K562 (cell line): Measurements from ENCODE around the gene MEF2C. TPM values are rescaled to one million over a fixed set of nuclear protein-coding genes. Genes with fewer than 3 reads are reported as not detected.

Source experiments
- ATAC-seq: fragments of 200-7000 bp; cut with Tn5 transposase; 3 replicates; pipeline ENCODE4 v1.9.1; 2020; ENCODE audit warnings: moderate library complexity
- BruUV-seq: library from RNA; stranded (reverse); fragments of 400-500 nt; replicated peaks from 2 replicates; lab custom pipeline; 2021; lab: Mats Ljungman, UMichigan
- CTCF ChIA-PET: fragments of 300-600 bp; formaldehyde crosslinking; extraction: SDS; loops from one replicate; lab custom pipeline; 2021; ENCODE audit warnings: low intra/inter-chr PET ratio; lab: Yijun Ruan, JAX
- POLR2A ChIA-PET: fragments of 300-600, 350-650 bp; sonication (Branson Sonifier 250); formaldehyde crosslinking; extraction: SDS; loops from one replicate; lab custom pipeline; 2021; ENCODE audit warnings: antibody characterized with exemption, inconsistent platforms; lab: Yijun Ruan, JAX
- DNase-seq, 4 experiments: peaks; one replicate each; pipeline versions ENCODE4 v3.0.0 to v3.0.0-alpha.2; 2011 to 2018; ENCODE audit warnings: low spot score in 3 of 4, mixed read lengths in 3 of 4; ENCODE audit errors: extremely low read depth in 1 of 4
- FAIRE-seq: peaks from 2 replicates; lab custom pipeline; 2011; peaks lifted over from hg19 to GRCh38; lab: Jason Lieb, UNC
- H2AFZ ChIP-seq: 2 replicates; pipeline ENCODE4 v1.6.0; 2011; ENCODE audit warnings: low read depth, low read length, control low read depth, inconsistent platforms
- H3K27ac ChIP-seq: fragments of 200-600 bp; 3 replicates; pipeline ENCODE4 v1.8.0; 2011; ENCODE audit warnings: low read depth, mild to moderate bottlenecking, control low read depth, inconsistent platforms, low read length, moderate library complexity, mixed read lengths; ENCODE audit errors: extremely low read depth
- H3K27me3 ChIP-seq, 2 experiments: fragments of 300-600 bp in 1 of 2; 2 replicates in 1 of 2; 3 replicates in 1 of 2; pipeline versions ENCODE4 v1.6.0 to v1.8.0; 2011; ENCODE audit warnings: inconsistent platforms in 2 of 2, low read length in 2 of 2, mild to moderate bottlenecking in 1 of 2, mixed read lengths in 1 of 2, moderate library complexity in 1 of 2; ENCODE audit not compliant: control insufficient read depth in 2 of 2, insufficient read depth in 2 of 2
- H3K36me3 ChIP-seq: fragments of 300-600 bp; 3 replicates; pipeline ENCODE4 v1.8.0; 2011; ENCODE audit warnings: mild to moderate bottlenecking, low read length, inconsistent platforms; ENCODE audit not compliant: control insufficient read depth, insufficient read depth
- H3K4me1 ChIP-seq, 2 experiments: fragments of 200-600 bp in 1 of 2; replicated peaks in 1 of 2; 2 replicates in 1 of 2; 3 replicates in 1 of 2; pipeline versions ENCODE4 v1.5.1 to v1.8.0; 2011; ENCODE audit warnings: inconsistent platforms in 2 of 2, low read length in 2 of 2, mild to moderate bottlenecking in 1 of 2, mixed read lengths in 1 of 2, moderate library complexity in 1 of 2; ENCODE audit not compliant: control insufficient read depth in 2 of 2, insufficient read depth in 2 of 2
- H3K4me2 ChIP-seq: 2 replicates; pipeline ENCODE4 v1.6.1; 2011; ENCODE audit warnings: low read length, control low read depth, inconsistent platforms, mixed read lengths; ENCODE audit not compliant: insufficient read depth
- H3K4me3 ChIP-seq: fragments of 200-600 bp; sonication (generic), shearing (Covaris generic); 2 replicates; pipeline ENCODE4 v1.5.1; 2016; ENCODE audit warnings: control low read depth, inconsistent platforms
- H3K79me2 ChIP-seq: fragments of 200-600 bp; 3 replicates; pipeline ENCODE4 v1.8.0; 2011; ENCODE audit warnings: low read length, inconsistent platforms; ENCODE audit not compliant: control insufficient read depth, insufficient read depth
- H3K9ac ChIP-seq, 2 experiments: 2 replicates each; pipeline versions ENCODE4 v1.6.0 to v1.6.1; 2011; ENCODE audit warnings: low read depth in 2 of 2, low read length in 2 of 2, control low read depth in 1 of 2, inconsistent platforms in 1 of 2, mild to moderate bottlenecking in 1 of 2, mixed read lengths in 1 of 2; ENCODE audit not compliant: insufficient read depth in 1 of 2
- H3K9me1 ChIP-seq: one replicate; pipeline ENCODE4 v1.6.0; 2011; ENCODE audit warnings: inconsistent platforms, mild to moderate bottlenecking, low read length, moderate library complexity; ENCODE audit not compliant: control insufficient read depth, insufficient read depth
- H3K9me3 ChIP-seq: replicated peaks from 2 replicates; pipeline ENCODE4 v1.5.1; 2011; ENCODE audit warnings: low read depth, low read length, inconsistent platforms; ENCODE audit not compliant: control insufficient read depth, insufficient read depth
- H4K20me1 ChIP-seq: replicated peaks from 2 replicates; pipeline ENCODE4 v1.6.1; 2011; ENCODE audit warnings: low read length, inconsistent platforms, mixed read lengths; ENCODE audit not compliant: control insufficient read depth, insufficient read depth
- ZNF407 ChIP-seq: fragments of 450-650 bp; IDR thresholded peaks from 2 replicates; pipeline ENCODE4 v1.6.1; 2016; ENCODE audit warnings: low read depth
- WGBS: fragments of 100-300 bp; shearing (Covaris generic); methylation state at CpG from one replicate; pipeline ENCODE4 v1.1.6; 2016; ENCODE audit warnings: low coverage, mixed read lengths; ENCODE audit not compliant: insufficient coverage; ENCODE audit errors: missing lambda C conversion rate; 5-methylcytosine and 5-hydroxymethylcytosine counted together
- in situ Hi-C: fragments of 300-500 bp; cut with MboI; formaldehyde crosslinking; loops from 4 replicates; pipeline ENCODE4 v1.15.0; 2018; ENCODE audit warnings: inconsistent platforms, mixed read lengths
- intact Hi-C: fragments of 100-400 bp; cut with micrococcal nuclease; formaldehyde crosslinking; loops from 2 replicates; pipeline ENCODE4 v1.14.2; 2022
- polyA plus RNA-seq, 8 experiments: library from polyadenylated mRNA; depleted of rRNA in 4 of 8; stranded (reverse) in 5 of 8; unstranded in 3 of 8; fragments of >200 nt; fragmentation: Nextera tagmentation in 2 of 8; fragmentation: Illumina TruSeq in 1 of 8; extraction: Ambion mirVana in 2 of 8; extraction: Trizol in 1 of 8; gene quantifications; 2 replicates each; pipeline versions ENCODE4 v1.2.1 to v1.2.3, GENCODE V29; 2011 to 2014; ENCODE audit warnings: inconsistent platforms in 1 of 8, missing spikeins in 1 of 8
- total RNA-seq, 7 experiments: library from RNA; depleted of rRNA in 6 of 7; stranded (reverse); fragments of >200 nt in 6 of 7; fragmentation: Illumina TruSeq in 2 of 7; extraction: Trizol in 2 of 7; gene quantifications; 2 replicates each; pipeline versions ENCODE4 v1.2.1 to v1.2.3, GENCODE V29; 2011 to 2021; ENCODE audit warnings: low replicate concordance in 1 of 7
- TF ChIP-seq, protein P1 (sequence below): fragments of 450-650 bp; IDR thresholded peaks from 2 replicates; pipeline ENCODE4 v1.6.1; 2016

The MEF2C gene
- total and polyA plus RNA-seq, 9 of the 15 experiments (the other 6 are each of a cell fraction or from before 2014, with no cell fraction given) = 25.1 to 67.8 (median 58.3) TPM

DNA sequence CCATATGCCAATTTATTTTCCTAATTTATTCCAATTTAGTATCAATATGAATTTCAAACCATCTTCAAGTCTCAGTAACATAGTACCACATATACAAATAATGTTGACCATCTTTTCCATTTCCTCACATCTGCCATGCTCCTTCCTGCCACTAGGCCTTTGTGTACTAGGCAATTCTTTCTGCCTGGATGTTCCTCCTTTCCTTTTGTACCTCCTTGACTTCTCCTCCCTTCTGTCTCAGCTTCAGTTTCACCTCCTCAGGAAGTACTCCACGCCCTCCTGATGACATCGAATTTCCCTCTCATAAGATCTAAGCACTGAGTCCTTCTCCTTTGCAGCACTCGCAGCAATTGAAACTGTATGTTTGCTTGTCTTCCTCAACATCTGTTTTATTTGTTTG lies 53.9 kb downstream of the MEF2C start (continued):
- no peak for TF ChIP-seq ZNF407

DNA sequence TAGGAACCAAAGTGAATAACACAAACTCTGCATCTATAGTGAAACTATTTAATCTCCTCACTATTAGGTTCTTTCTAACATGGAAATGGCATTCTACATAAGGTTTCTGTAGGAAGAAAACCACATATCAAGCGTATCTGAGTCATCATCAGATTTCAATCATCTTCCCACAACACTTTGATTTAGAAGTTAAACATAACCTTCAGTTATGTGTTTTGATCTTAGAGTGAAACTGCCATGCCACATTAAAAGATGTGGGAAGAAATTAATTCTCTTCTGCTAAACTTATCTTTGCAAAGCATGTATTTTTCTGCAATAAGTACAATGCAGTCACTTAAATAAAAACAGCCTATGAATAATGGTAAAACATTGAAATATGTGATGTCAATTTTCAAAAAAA lies 55.0 kb downstream of the MEF2C start:
- H2AFZ ChIP-seq = no peak overlapping the region
- TF ChIP-seq, protein P1, sequence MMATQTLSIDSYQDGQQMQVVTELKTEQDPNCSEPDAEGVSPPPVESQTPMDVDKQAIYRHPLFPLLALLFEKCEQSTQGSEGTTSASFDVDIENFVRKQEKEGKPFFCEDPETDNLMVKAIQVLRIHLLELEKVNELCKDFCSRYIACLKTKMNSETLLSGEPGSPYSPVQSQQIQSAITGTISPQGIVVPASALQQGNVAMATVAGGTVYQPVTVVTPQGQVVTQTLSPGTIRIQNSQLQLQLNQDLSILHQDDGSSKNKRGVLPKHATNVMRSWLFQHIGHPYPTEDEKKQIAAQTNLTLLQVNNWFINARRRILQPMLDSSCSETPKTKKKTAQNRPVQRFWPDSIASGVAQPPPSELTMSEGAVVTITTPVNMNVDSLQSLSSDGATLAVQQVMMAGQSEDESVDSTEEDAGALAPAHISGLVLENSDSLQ = no peak
- ChIA-PET CTCF (no interaction called here), POLR2A (no interaction called here)
- no peak overlapping the region for H3K4me2 ChIP-seq
- no peak for ATAC-seq
- H3K27ac ChIP-seq = no peak overlapping the region
- peaks cover 77% of the 10 kb centered on the region for H3K79me2 ChIP-seq
- intact Hi-C loops (loop anchor here (5.0 kb wide), 2 partner anchors 54 to 299 kb away; partner anchors contain the start of gene MEF2C), in situ Hi-C loops (no loop called here)
- peaks cover 0 to 16% of the 10 kb centered on the region in 2 experiments; a peak in 3 of 5 replicates for H3K4me1 ChIP-seq
- H3K9me3 ChIP-seq = no peaks in the 10 kb centered on the region
- H3K4me3 ChIP-seq = no peak overlapping the region
- no peaks in the 10 kb centered on the region for H3K9me1 ChIP-seq
- H3K9ac ChIP-seq = no peak overlapping the region
- DNase-seq = no peak
- no TSS peak for BruUV-seq
- no peaks in the 10 kb centered on the region for H4K20me1 ChIP-seq
- no peak for FAIRE-seq
- peaks cover 4% of the 10 kb centered on the region for H3K36me3 ChIP-seq
- WGBS = 47% methylated on average over 1 of the region's 1 CpG
- H3K27me3 ChIP-seq = no peaks in the 10 kb centered on the region
